ENCODE results near the gene FGF12. TPM values are rescaled to one million over a fixed set of nuclear protein-coding genes. Genes with fewer than 3 reads are reported as not detected.

Gene FGF12
- total and polyA plus RNA-seq, 11 donors: 21.8 to 420 (median 265) TPM

DNA sequence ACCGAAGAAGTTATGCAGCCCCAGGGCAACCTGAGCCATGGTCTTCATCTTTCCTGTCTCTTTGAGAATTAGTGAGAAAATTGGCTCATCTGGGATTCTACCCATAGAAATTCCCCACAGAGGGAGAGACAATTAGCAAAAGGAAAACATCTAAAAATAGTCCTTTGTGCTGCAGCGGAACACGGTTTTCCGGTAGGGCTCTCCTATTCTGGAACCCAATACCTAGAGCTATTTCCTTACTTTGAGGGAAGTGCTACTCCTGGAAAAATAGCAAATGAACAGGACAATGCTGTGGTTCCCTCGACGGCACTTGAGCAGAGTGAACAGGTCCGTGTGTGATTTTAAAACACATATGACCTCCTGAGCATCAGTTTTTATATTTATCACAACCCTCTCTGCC lies 210.5 kb downstream of the FGF12 start:
- Histone ChIP-seq H3K36me3 (no peaks in the 10 kb centered on the region), H3K27me3 (peaks cover 0 to 30% (median 0%) of the 10 kb centered on the region in 9 donors), H3K9me3 (no peaks in the 10 kb centered on the region), H3K4me3 (no peak overlapping the region), H3K27ac (peak overlapping the region in 10 of 12 donors; percentile 31 to 76 (median 68)), H3K4me1 (peaks cover 0 to 66% (median 21%) of the 10 kb centered on the region in 12 donors)
- TF ChIP-seq, protein P1, sequence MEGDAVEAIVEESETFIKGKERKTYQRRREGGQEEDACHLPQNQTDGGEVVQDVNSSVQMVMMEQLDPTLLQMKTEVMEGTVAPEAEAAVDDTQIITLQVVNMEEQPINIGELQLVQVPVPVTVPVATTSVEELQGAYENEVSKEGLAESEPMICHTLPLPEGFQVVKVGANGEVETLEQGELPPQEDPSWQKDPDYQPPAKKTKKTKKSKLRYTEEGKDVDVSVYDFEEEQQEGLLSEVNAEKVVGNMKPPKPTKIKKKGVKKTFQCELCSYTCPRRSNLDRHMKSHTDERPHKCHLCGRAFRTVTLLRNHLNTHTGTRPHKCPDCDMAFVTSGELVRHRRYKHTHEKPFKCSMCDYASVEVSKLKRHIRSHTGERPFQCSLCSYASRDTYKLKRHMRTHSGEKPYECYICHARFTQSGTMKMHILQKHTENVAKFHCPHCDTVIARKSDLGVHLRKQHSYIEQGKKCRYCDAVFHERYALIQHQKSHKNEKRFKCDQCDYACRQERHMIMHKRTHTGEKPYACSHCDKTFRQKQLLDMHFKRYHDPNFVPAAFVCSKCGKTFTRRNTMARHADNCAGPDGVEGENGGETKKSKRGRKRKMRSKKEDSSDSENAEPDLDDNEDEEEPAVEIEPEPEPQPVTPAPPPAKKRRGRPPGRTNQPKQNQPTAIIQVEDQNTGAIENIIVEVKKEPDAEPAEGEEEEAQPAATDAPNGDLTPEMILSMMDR (IDR thresholded peaks at IDR 0.05): no peak
- no peak for TF ChIP-seq POLR2A (IDR thresholded peaks at IDR 0.05)
- DNase-seq (peak in 1 of 5 donors; percentile 25), ATAC-seq (peak; percentile 22 to 74 (median 45))
- WGBS, 4 donors: 26 to 32% (median 30%) methylated on average over 7 of the region's 7 CpGs
- intact Hi-C loops (cut with DNase I): loop anchor here in 1 of 10 donors (5.0 kb wide), 1 partner anchor 35 kb away; no protein-coding TSS in a partner anchor

DNA sequence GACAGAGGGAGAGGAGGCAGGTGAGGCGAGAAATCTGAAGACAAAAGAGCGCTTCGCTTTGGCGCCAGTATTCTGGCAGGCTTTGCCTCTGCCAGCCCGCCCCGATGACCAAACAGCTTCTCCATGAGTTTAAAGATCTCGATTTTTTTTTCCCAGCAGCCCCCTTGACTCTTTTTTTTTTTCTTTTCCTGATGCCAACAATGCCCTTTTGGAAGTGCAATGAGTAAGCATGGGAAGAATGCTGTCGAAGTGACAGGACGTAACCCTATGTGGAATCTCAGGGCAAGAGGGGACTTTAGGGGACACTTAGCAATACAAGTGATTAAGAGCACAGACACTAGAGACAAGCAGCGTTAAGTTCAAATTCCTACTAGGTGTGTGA lies 211.7 kb downstream of the FGF12 start:
- Histone ChIP-seq H3K4me1 (peaks cover 0 to 65% (median 21%) of the 10 kb centered on the region in 12 donors), H3K27me3 (peaks cover 0 to 30% (median 0%) of the 10 kb centered on the region in 9 donors), H3K9me3 (peaks cover 0 to 4% (median 0%) of the 10 kb centered on the region in 12 donors), H3K27ac (peak overlapping the region in 9 of 12 donors; percentile 45 to 76 (median 68)), H3K36me3 (no peaks in the 10 kb centered on the region), H3K4me3 (peak overlapping the region in 10 of 12 donors; percentile 47 to 64 (median 59))
- WGBS, 4 donors: 21 to 33% (median 28%) methylated on average over 10 of the region's 10 CpGs
- DNase-seq (no peak), ATAC-seq (peak in 3 of 4 donors; percentile 12 to 36 (median 35))
- TF ChIP-seq, protein P1 (IDR thresholded peaks at IDR 0.05): no peak
- TF ChIP-seq POLR2A (IDR thresholded peaks at IDR 0.05): no peak
- intact Hi-C loops (cut with DNase I): loop anchor here in 1 of 10 donors (5.0 kb wide), 1 partner anchor 37 kb away; no protein-coding TSS in a partner anchor

DNA sequence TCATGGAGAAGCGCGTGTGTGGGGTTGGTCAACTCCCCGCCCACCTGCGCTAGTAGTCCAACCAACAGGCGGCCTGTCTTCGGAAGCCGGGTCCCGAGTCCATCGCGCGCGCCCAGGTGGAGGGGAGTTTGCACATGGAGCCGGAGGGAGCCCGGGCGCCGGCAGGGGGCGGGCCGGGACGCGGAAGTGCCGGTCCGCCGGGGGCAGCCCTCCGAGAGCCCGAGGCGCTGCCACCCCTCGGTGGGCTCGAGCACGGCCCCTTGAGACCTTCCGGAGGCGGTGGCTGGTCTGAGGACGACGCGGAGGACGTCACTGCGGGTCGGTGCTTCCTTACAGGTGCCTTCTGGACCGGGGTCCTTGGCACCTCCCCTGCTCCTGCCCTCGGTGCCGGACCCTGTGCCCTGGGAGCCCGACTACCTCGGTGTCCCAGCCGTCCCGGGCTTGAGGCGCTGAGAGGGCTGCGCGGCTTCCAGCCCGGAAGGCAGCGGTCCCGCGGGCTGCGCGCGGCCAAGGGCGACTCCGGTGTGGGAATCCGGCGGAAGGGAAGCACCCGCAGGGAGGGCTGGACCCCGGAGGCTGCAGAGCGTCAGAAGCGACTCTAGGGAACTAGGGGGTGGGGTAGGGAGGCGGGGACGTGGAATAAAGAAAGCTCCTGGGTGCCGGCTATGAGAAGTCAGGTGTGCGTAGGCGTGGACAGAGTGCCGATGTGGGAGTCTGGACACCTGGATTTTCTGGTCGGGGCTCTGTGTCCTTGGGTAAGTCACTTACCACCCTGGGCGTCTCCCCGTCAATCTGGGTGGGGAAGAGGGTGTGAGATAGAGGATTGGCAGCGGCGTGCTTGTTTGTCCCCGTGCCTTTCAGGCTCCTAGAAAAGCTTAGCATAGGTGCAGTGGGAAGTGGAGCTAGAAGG lies 212.3 kb downstream of the FGF12 start:
- peaks cover 0 to 30% (median 0%) of the 10 kb centered on the region in 9 donors for H3K27me3 ChIP-seq
- DNase-seq (peak; percentile 19 to 66 (median 30)), ATAC-seq (peak in 3 of 4 donors; percentile 50 to 70 (median 51))
- intact Hi-C loops (cut with DNase I): loop anchor here in 1 of 10 donors (5.0 kb wide), 1 partner anchor 37 kb away; no protein-coding TSS in a partner anchor
- TF ChIP-seq, protein P1 (IDR thresholded peaks at IDR 0.05): peak in 10 of 12 donors; percentile 14 to 51 (median 26)
- TF ChIP-seq POLR2A (IDR thresholded peaks at IDR 0.05): no peak
- peaks cover 0 to 59% (median 21%) of the 10 kb centered on the region in 12 donors for H3K4me1 ChIP-seq
- no peaks in the 10 kb centered on the region for H3K36me3 ChIP-seq
- peak overlapping the region; percentile 22 to 64 (median 56) for H3K4me3 ChIP-seq
- peak overlapping the region in 10 of 12 donors; percentile 45 to 76 (median 68) for H3K27ac ChIP-seq
- H3K9me3 ChIP-seq: peaks cover 0 to 8% (median 0%) of the 10 kb centered on the region in 12 donors
- WGBS, 4 donors: 28 to 44% (median 29%) methylated on average over 38 to 74 of the region's 74 CpGs
